ENCODE results near the gene SLC41A1. TPM values are rescaled to one million over a fixed set of nuclear protein-coding genes. Genes with fewer than 3 reads are reported as not detected.
A peak's percentile ranks its signal among the peaks of the same experiment; 100 is the strongest.

The SLC41A1 gene
- total and polyA plus RNA-seq, 9 of the 15 experiments (the other 6 are each of a cell fraction or from before 2014, with no cell fraction given), result 4.1 to 29.3 (median 11.4) TPM

GRCh38 chr1:205800427-205800826 lies 12.6 kb downstream of the SLC41A1 start:
- no peaks in the 10 kb centered on the region for H3K9me3 ChIP-seq (replicated peaks; ENCODE audit: control insufficient read depth, insufficient read depth, low read depth, low read length)
- H4K20me1 ChIP-seq (replicated peaks; ENCODE audit: control insufficient read depth, insufficient read depth, low read length), result peaks cover 2% of the 10 kb centered on the region
- ChIA-PET POLR2A (interaction anchor here (0.6 to 1.1 kb wide), 3 partner anchors 10 to 16 kb away, joined by 3 read pairs; no protein-coding TSS in a partner anchor), CTCF (ENCODE audit: low intra/inter-chr PET ratio) (no interaction called here)
- H3K4me3 ChIP-seq, result no peak overlapping the region
- peak overlapping the region in 1 of 2 experiments; percentile 17; a peak in 1 of 4 replicates for H3K9ac ChIP-seq (ENCODE audit: insufficient read depth in 1 of 2, low read depth in 2 of 2, low read length in 2 of 2)
- H3K4me1 ChIP-seq (replicated peaks in 1 of 2; ENCODE audit: control insufficient read depth in 2 of 2, insufficient read depth in 2 of 2, low read length in 2 of 2), result peaks cover 8 to 22% of the 10 kb centered on the region in 2 experiments; a peak in 4 of 5 replicates
- H2AFZ ChIP-seq (ENCODE audit: low read depth, low read length), result no peak overlapping the region
- H3K79me2 ChIP-seq (ENCODE audit: control insufficient read depth, insufficient read depth, low read length), result no peaks in the 10 kb centered on the region
- H3K9me1 ChIP-seq (ENCODE audit: control insufficient read depth, insufficient read depth, low read length), result peaks cover 3% of the 10 kb centered on the region
- intact Hi-C loops (cut with micrococcal nuclease) (no loop called here), in situ Hi-C loops (cut with MboI) (no loop called here)
- no peaks in the 10 kb centered on the region for H3K27me3 ChIP-seq (ENCODE audit: control insufficient read depth in 2 of 2, insufficient read depth in 2 of 2, low read length in 2 of 2)
- no peak for TF ChIP-seq HMBOX1 (IDR thresholded peaks at IDR 0.05)
- no peak for TF ChIP-seq SPI1 (IDR thresholded peaks at IDR 0.05; ENCODE audit: borderline replicate concordance, low read depth, low read length)
- no peak for TF ChIP-seq NR2F6 (CRISPR knock-in tag; IDR thresholded peaks at IDR 0.05)
- no peak for TF ChIP-seq ZNF134 (CRISPR knock-in tag; conservative IDR thresholded peaks at IDR 0.05)
- TF ChIP-seq STAT6 (CRISPR knock-in tag; IDR thresholded peaks at IDR 0.05), result no peak
- H3K36me3 ChIP-seq (ENCODE audit: control insufficient read depth, insufficient read depth, low read length), result peaks cover 42% of the 10 kb centered on the region; the same call in 2 of the 3 replicates
- DNase-seq (ENCODE audit: extremely low read depth in 1 of 4, low spot score in 3 of 4) (no peak), ATAC-seq (no peak), FAIRE-seq (no peak)
- 55% methylated on average over 7 of the region's 7 CpGs for WGBS (ENCODE audit: insufficient coverage, low coverage, missing lambda C conversion rate)
- no peak overlapping the region for H3K27ac ChIP-seq (ENCODE audit: extremely low read depth, low read depth, low read length)
- BruUV-seq (replicated peaks), result no TSS peak
- no peak overlapping the region for H3K4me2 ChIP-seq (ENCODE audit: insufficient read depth, low read length)

Measured in K562 (cell line).